GM21381 (cell line): ENCODE measurements around the gene TBPL1.

ENCODE experiments used
- ATAC-seq: cut with Tn5 transposase; IDR thresholded peaks from one replicate; pipeline ENCODE4 v1.9.1; 2021; ENCODE audit warnings: mild to moderate bottlenecking, moderate library complexity; ENCODE audit not compliant: unreplicated experiment

The TBPL1 gene

GRCh38 chr6:134003542-134003951 is 50.5 kb downstream of the TBPL1 start:
- no peak for ATAC-seq

GRCh38 chr6:134004714-134005113 is 51.7 kb downstream of the TBPL1 start:
- ATAC-seq = no peak

GRCh38 chr6:134005800-134006199 is 52.8 kb downstream of the TBPL1 start:
- no peak for ATAC-seq

GRCh38 chr6:134007077-134007476 is 54.1 kb downstream of the TBPL1 start:
- no peak for ATAC-seq

GRCh38 chr6:134009876-134010275 is 56.9 kb downstream of the TBPL1 start:
- no peak for ATAC-seq

- no peak for ATAC-seq
Observed at GRCh38 chr6:134010400-134010799, 57.4 kb downstream of the TBPL1 start.

DNA sequence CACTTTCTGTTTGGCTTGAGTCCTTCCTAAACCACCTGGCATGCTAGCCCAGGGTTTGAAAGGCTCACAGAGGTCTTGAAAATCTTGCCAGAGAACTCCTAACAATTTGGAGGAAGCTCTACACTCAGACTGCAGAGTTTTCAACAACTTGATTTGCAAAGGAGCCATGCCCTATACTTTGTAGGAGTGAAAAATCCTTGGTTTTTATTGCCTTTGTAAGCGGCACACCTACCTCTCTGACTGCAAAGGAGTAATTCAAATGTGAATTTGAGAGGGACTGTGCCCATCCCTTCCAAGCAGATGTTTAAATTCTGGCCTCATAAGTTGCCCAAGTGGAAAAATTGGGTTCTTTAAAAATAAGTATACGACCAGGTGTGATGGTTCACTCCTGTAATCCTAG is 58.0 kb downstream of the TBPL1 start:
- no peak for ATAC-seq

GRCh38 chr6:134014588-134015137 is 61.6 kb downstream of the TBPL1 start:
- ATAC-seq = no peak

GRCh38 chr6:134015719-134016557 is 62.9 kb downstream of the TBPL1 start:
- ATAC-seq = no peak

- no peak for ATAC-seq
Observed at GRCh38 chr6:134016558-134016814, 63.5 kb downstream of the TBPL1 start.

- ATAC-seq = no peak
Observed at GRCh38 chr6:134020071-134020470, 67.0 kb downstream of the TBPL1 start.

- no peak for ATAC-seq
Observed at GRCh38 chr6:134020543-134020942, 67.5 kb downstream of the TBPL1 start.

DNA sequence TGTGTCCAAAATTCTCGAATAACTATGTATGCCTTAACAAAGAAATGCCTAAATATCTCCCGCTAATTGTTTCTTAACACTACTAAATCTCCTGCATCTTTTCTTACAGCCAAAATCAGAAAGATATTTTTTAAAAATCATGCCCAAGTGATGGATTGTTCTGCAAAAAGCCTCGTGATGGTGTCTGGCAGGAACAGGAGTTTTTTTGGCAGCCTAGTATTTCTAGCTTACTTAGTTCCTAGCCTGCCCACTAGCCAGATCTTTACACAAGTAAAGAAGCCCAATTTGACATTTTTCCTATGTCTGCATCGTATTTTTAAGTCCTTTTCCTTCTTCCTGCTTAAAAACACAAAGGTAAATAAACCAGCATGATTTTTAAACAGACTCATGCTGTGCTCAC is 67.9 kb downstream of the TBPL1 start:
- ATAC-seq = no peak

DNA sequence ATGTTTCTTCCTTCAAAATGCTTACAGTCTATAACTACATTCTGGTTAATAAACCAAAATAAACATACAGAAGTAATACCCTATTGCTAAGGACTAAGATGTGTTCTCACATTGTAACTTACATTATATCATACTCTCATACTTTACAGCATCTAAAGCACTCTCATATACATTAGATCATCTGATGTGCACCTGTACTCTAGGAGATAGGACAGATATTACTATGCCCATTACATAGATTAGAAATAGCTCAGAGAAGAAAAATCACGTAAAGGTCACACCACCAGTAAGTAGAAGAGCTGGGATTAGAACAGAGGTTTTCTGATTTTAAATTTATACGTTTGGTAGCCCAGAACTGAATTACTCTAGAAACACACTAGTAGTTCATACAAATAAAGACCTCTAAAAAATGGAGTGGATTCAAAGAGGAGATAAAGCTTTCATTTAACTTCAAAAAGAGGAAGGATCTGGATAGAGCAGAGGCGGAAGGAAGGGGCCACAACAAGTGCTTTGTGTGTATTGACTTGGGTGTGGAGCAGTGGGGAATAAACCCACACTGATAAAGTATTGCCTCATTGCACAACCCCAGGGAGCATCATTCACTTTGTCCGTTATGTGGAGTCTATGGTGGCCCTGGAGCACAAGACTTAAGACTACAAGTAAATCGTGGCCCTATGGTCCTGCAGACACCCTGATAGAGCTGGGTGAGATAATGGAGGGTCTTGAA is 68.5 kb downstream of the TBPL1 start:
- no peak for ATAC-seq

GRCh38 chr6:134022650-134023049 is 69.6 kb downstream of the TBPL1 start:
- ATAC-seq = no peak

GRCh38 chr6:134026597-134026996 is 73.6 kb downstream of the TBPL1 start:
- ATAC-seq = no peak

GRCh38 chr6:134028438-134028837 is 75.4 kb downstream of the TBPL1 start:
- ATAC-seq = no peak

DNA sequence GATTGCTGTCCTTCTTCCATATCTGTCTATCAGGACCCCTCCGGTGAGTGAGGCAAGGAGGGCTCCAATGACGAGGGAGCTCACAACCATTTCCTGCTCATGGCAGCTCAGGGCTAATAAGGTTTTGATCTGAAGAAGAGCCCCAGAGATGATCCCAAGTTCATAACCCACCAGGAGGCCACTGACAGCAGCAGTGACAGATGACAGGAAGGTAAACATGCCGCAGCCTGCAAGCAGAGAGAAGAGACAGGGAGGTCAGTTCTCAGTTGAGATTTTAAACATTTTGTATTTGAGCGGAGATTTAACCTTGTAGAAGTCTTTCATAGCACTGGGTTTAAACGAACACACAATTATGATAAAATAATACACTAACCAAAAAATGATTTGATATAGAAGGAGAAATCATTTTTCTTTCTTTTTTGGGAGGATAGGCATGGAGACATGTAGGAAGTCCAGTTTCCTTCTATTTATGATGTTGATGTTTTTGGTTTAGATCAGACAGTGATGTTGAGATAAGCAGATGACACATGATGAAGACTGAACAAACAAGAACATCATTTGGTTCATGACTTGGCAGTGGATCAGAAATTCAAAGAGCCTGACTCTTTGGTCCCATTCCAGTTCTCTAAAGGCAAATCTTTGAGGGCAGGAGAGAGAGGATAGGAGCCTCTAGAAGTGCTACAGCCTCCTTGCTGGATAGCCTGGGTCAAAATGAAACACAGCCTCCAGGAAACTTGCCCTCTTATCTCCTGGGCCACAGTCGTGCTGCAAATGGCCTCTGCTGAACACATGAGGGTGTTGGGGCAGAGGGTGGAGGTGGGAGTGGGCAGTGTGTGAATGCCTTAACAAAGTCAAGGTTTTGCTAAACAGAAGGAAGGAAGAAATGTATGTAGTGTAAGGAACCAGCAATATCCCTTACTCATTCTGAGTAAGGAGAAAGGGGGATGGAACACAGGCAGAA is 76.8 kb downstream of the TBPL1 start:
- ATAC-seq = no peak

GRCh38 chr6:134031696-134032255 is 78.8 kb downstream of the TBPL1 start:
- ATAC-seq = no peak

DNA sequence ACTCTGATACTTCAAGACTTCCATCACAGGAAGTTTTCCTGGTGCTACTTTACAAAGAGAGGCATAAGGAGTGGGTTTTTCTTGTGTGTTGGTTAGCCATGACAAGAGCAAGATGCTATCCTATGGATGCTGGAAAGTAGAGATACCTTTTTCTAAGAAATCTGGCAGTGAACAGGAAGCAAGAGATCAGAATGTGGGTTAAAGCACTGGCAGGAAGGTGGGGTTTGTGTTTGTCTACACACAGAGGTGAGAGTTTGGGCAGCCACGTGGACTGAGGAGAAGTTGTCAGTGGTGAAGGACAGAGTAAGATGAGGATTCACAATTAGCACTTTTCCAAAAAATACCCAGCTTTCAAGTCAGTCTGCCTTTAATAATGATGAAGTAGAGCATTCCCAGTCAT is 81.5 kb downstream of the TBPL1 start:
- no peak for ATAC-seq
